ENCODE results near the gene TMEM37.

TMEM37 gene

DNA sequence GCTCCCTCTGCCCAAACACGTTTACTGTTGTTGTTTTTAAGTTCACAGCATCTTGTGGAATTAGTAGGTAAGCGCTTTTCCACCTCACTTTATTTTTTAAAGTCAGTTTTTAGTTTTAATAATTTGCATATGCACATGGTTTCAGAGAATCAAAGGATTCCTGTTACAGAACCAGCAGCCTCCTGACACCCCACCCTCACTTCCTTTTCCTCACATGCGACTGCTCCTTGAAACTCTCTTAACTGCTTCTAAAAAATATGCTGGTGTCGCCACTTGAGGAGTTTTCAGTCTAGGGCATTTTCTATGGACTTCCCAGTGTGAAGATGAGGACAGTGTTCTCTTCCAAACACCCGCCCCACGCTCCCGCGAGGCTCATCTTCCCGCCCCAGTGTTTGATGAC is 14.4 kb downstream of the TMEM37 start:
- TF ChIP-seq, protein P1, sequence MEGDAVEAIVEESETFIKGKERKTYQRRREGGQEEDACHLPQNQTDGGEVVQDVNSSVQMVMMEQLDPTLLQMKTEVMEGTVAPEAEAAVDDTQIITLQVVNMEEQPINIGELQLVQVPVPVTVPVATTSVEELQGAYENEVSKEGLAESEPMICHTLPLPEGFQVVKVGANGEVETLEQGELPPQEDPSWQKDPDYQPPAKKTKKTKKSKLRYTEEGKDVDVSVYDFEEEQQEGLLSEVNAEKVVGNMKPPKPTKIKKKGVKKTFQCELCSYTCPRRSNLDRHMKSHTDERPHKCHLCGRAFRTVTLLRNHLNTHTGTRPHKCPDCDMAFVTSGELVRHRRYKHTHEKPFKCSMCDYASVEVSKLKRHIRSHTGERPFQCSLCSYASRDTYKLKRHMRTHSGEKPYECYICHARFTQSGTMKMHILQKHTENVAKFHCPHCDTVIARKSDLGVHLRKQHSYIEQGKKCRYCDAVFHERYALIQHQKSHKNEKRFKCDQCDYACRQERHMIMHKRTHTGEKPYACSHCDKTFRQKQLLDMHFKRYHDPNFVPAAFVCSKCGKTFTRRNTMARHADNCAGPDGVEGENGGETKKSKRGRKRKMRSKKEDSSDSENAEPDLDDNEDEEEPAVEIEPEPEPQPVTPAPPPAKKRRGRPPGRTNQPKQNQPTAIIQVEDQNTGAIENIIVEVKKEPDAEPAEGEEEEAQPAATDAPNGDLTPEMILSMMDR (conservative IDR thresholded peaks at IDR 0.05; ENCODE audit: low read depth, low read length) = no peak
- H3K4me3 ChIP-seq (ENCODE audit: low read length) = no peak overlapping the region
- DNase-seq (ENCODE audit: low read depth) = no peak

DNA sequence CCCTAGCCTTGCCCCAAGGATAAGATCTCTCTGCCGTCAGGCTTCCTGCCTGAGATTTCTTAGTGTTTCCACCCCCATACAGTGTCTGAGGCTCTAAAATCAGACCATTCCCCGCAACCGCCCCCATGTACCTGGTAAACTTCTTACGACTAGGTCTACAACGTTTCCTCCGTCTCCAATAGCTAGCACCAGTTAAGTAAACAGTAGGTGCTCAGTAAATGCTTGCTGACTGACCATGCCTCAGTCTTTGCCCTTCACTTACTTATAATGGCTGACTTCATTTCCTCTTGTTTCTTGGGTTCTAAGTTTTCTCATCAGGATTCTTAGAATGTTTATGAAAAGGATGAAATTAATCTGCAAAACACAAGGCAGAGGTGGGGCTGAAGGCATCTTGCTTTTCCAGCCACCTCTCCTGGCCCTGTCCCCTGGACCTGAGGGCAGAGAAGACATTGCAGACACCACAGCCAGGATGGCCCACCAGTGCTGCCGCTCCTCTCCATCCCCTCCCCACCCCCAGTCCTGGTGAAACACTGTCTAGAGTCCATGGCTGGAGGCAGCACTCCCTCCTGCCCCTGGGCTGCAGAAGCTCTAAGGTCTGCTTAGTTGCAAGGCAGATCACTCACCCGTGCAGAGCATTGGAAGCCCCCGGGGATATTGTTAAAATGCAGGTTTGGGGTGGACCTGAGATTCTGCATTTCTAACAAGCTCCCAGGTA is 16.9 kb downstream of the TMEM37 start:
- TF ChIP-seq, protein P1 (conservative IDR thresholded peaks at IDR 0.05; ENCODE audit: low read depth, low read length) = no peak
- no peak overlapping the region for H3K4me3 ChIP-seq (ENCODE audit: low read length)
- no peak for DNase-seq (ENCODE audit: low read depth)

DNA sequence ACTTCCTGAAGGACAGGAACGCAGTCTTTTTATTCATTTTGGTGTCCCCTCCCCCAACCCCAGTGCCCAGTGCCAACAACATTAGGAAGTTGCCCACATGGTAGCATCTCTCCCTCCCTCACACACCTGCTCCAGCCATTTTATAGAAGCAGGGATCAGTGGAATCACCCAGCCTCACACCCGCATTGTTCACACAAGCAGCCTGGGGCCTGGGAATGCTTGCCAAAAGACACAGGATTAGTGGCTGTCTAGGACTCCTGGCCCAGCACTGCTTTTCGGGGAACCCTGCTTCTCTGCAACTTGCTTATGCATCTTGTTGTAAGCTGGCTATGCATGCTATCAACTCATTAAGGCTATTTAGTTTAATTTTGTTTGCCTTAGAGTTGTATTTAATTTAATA is 17.9 kb downstream of the TMEM37 start:
- no peak overlapping the region for H3K4me3 ChIP-seq (ENCODE audit: low read length)
- DNase-seq (ENCODE audit: low read depth) = no peak
- TF ChIP-seq, protein P1 (conservative IDR thresholded peaks at IDR 0.05; ENCODE audit: low read depth, low read length) = no peak

DNA sequence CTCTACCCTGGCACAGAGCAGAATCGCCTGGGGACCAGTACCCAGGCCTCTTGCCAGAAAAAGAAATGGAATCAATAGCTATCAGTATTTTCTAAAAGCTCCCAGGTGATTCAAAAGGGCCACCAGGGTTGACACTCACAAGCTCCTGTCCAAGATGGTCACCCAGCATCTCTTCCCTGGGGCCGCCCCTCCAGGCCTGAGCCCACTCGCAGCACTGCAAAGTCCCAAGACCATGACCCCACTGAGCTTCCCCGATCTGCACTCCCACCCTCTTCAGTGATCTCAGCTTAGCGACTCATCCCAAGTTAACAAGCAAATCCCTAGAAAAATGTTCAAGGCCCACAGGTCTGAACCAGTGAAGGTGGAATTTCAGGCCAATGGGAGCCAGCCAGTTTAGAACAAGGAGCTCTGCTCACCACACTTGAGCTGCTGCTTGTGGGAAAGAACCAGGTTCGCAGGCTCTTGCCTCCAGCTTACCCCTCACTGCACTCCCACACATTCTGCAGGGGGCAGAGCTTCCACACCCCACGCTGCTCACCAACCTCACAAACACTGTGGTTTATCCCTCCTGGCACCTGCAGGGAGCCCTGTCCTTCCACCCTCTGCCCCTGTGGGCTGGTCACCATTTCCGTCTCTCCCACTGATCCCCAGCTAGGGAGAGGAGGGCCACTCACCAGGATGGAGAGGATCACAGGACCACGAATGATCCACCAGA is 19.8 kb downstream of the TMEM37 start:
- TF ChIP-seq, protein P1 (conservative IDR thresholded peaks at IDR 0.05; ENCODE audit: low read depth, low read length) = no peak
- DNase-seq (ENCODE audit: low read depth) = no peak
- no peak overlapping the region for H3K4me3 ChIP-seq (ENCODE audit: low read length)

DNA sequence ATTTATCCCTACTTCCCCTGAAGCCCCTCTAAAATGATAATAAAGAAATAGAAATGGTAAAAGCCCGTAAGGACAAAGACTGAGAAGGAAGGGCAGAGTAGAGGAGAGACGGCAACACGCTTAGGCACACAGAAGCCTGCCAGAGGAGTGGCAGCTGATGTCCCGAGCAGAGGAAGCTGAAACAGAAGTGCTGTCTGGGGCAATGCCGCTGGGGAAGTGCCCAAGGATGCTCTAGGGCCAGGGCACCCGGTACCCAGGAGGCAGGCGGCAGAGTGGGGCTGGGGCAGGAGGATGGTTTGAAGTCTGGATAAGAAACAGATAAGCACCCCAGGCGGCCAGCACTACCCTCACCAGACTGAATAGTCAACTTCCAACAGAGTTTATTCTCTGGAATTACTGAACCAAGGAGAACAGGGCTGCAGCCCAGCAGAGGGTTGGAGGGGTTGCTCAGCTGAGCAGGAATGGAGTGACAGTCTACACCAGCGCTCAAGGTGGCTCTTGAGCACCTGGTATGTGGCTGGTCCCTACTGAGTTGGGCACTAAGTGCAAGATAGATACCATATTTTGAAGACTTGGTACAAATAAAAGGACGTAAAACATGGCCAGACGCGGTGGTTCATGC is 22.4 kb downstream of the TMEM37 start:
- H3K4me3 ChIP-seq (ENCODE audit: low read length) = no peak overlapping the region
- TF ChIP-seq, protein P1 (conservative IDR thresholded peaks at IDR 0.05; ENCODE audit: low read depth, low read length) = no peak
- no peak for DNase-seq (ENCODE audit: low read depth)

DNA sequence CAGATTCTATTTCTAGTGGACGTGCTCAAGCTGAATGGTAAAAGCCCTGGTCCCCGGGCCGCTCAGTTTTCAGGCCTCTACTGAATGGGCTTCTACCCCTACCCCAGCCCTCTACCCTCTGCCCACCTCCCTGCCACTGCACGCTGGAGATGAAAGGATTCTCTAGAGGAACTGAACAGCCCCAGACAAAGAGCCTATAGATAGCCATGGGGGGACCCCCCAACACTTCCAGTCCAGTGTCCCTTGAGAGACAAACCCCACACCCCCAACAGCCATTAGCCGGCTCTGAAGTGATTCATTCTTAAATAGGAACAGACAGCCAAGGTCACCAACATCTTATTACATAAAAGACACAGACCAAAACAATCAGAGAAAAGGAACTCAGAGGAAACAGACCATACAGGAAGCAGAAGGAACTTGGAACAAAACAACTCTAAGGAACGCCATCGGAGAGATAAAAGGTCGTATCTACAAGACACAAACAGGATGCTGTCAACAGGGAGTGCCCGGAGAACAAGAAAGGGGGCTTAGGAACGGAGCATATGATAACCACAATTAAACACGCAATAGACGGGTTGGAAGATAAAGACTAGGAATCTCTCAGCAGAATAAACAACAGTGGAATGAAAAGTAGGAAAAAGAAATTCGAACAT is 23.5 kb downstream of the TMEM37 start:
- H3K4me3 ChIP-seq (ENCODE audit: low read length) = no peak overlapping the region
- TF ChIP-seq, protein P1 (conservative IDR thresholded peaks at IDR 0.05; ENCODE audit: low read depth, low read length) = no peak
- DNase-seq (ENCODE audit: low read depth) = no peak
